Endothelial cell of umbilical vein (primary cell): ENCODE measurements around the gene CDK17.

Experiments
- EZH2 ChIP-seq: IDR thresholded peaks from 2 replicates; pipeline ENCODE4 v1.6.1; 2012; ENCODE audit warnings: borderline replicate concordance, low read depth, mild to moderate bottlenecking, moderate library complexity, low read length, inconsistent platforms; ENCODE audit not compliant: severe bottlenecking
- FOS ChIP-seq: IDR thresholded peaks from 2 replicates; pipeline ENCODE4 v1.6.1; 2011; ENCODE audit warnings: mild to moderate bottlenecking, low read length, moderate library complexity, borderline replicate concordance; ENCODE audit not compliant: insufficient read depth
- POLR2A ChIP-seq: IDR thresholded peaks from 2 replicates; pipeline ENCODE4 v1.6.1; 2012; ENCODE audit warnings: low read depth, mild to moderate bottlenecking, control low read depth, low read length
- POLR2AphosphoS5 ChIP-seq: IDR thresholded peaks from 2 replicates; pipeline ENCODE4 v1.6.1; 2012; ENCODE audit warnings: low read depth, mild to moderate bottlenecking, control low read depth, low read length, moderate library complexity; ENCODE audit not compliant: insufficient read depth
- TF ChIP-seq, protein P1 (sequence below), 2 donors: IDR thresholded peaks; 1 replicate in 1 of 2; 2 replicates in 1 of 2; pipeline ENCODE4 v1.5.1; 2011; ENCODE audit warnings: low read length in 2 of 2, mild to moderate bottlenecking in 2 of 2, moderate library complexity in 2 of 2, control low read depth in 1 of 2, inconsistent platforms in 1 of 2, low read depth in 1 of 2; ENCODE audit not compliant: insufficient read depth in 1 of 2; ENCODE audit errors: extremely low read depth in 1 of 2
- TF ChIP-seq, protein P2 (sequence below): IDR thresholded peaks from 2 replicates; pipeline ENCODE4 v1.6.1; 2011; ENCODE audit not compliant: insufficient read depth, insufficient read length

DNA sequence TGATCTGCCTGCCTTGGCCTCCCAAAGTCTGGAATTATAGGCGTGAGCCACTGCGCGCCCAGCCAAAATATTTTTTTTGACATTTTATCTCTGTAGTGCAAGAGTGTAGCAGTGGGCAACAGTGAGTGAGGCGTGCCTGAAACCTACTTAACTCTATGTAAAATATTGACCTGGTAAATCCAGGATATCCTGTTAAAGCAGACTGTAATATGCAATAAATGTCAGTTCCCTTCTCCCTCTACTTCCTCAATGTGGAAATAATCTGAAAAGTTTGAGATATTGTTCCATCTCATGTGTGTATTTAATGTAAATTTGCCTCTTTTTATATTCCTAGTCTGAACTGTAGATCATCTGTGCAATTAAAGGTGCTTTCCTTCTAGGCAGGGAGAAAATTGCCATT, 9.5 kb upstream of the CDK17 start:
- TF ChIP-seq EZH2 (no peak), FOS (no peak), POLR2A (no peak), POLR2AphosphoS5 (no peak)
- TF ChIP-seq, protein P1, sequence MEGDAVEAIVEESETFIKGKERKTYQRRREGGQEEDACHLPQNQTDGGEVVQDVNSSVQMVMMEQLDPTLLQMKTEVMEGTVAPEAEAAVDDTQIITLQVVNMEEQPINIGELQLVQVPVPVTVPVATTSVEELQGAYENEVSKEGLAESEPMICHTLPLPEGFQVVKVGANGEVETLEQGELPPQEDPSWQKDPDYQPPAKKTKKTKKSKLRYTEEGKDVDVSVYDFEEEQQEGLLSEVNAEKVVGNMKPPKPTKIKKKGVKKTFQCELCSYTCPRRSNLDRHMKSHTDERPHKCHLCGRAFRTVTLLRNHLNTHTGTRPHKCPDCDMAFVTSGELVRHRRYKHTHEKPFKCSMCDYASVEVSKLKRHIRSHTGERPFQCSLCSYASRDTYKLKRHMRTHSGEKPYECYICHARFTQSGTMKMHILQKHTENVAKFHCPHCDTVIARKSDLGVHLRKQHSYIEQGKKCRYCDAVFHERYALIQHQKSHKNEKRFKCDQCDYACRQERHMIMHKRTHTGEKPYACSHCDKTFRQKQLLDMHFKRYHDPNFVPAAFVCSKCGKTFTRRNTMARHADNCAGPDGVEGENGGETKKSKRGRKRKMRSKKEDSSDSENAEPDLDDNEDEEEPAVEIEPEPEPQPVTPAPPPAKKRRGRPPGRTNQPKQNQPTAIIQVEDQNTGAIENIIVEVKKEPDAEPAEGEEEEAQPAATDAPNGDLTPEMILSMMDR (IDR thresholded peaks at IDR 0.05; ENCODE audit: extremely low read depth in 1 of 2, insufficient read depth in 1 of 2, low read depth in 1 of 2, low read length in 2 of 2), result no peak
- TF ChIP-seq, protein P2, sequence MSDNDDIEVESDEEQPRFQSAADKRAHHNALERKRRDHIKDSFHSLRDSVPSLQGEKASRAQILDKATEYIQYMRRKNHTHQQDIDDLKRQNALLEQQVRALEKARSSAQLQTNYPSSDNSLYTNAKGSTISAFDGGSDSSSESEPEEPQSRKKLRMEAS, result no peak
